Mucosa of gallbladder (tissue), 1 donor: Measurements from ENCODE around the gene KDM2B. TPM values are rescaled to one million over a fixed set of nuclear protein-coding genes. Genes with fewer than 3 reads are reported as not detected.
"Not testable (repeated sequence)": the region's sequence is repeated elsewhere in the genome, so short reads cannot be mapped to it uniquely, and the experiment has no call there.

Experiments used
- DNase-seq: peaks from one replicate; pipeline ENCODE4 v3.0.0-alpha.2; 2020; ENCODE audit warnings: low spot score
- total RNA-seq: library from RNA; stranded (reverse); gene quantifications from one replicate; pipeline ENCODE4 v1.2.1, GENCODE V29; 2021
- donor health status: DM: no; HTN: no; CAD: no.

KDM2B gene
- total RNA-seq, 1 donor from 2014 or later: 26.9 TPM

DNA sequence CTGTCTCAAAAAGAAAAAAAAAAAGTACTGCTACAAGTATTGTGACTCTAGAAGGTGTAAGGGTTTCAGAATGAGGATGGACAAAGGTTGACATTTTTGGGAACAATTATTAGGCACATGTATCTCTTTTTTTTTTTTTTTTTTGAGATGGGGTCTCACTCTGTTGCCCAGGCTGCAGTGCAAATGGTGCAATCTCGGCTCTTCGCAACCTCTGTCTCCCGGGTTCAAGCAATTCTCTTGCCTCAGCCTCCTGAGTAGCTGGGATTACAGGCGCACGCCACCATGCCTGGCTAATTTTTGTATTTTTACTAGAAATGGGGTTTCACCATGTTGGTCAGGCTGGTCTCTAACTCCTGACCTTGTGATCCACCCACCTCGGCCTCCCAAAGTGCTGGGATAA is 195.9 kb downstream of the KDM2B start:
- not testable (repeated sequence) for DNase-seq

GRCh38 chr12:121383601-121384021 is 197.2 kb downstream of the KDM2B start:
- no peak for DNase-seq

GRCh38 chr12:121379945-121380344 is 200.9 kb downstream of the KDM2B start:
- DNase-seq: no peak

Other genes with a start within 250 kb of the KDM2B start
- 69.7 TPM for gene ANAPC5, start 228.6 kb downstream of the KDM2B start, total RNA-seq
- 48.2 TPM for gene RNF34, start 180.9 kb downstream of the KDM2B start, total RNA-seq
- 28.9 TPM for gene ORAI1, start 45.5 kb upstream of the KDM2B start, total RNA-seq
- gene MORN3, start 88.6 kb upstream of the KDM2B start, total RNA-seq: 0.69 TPM
- gene TMEM120B, start 131.7 kb upstream of the KDM2B start, total RNA-seq: 11.6 TPM
- gene RHOF, start 212.7 kb upstream of the KDM2B start, total RNA-seq: 30.8 TPM
- 35.5 TPM for gene SETD1B, start 223.0 kb upstream of the KDM2B start, total RNA-seq